ENCODE measurements around the gene TGFB2. TPM values are rescaled to one million over a fixed set of nuclear protein-coding genes. Genes with fewer than 3 reads are reported as not detected.

The TGFB2 gene
- total and polyA plus RNA-seq, 2 donors (not counting 3 experiments of a cell fraction or from before 2014, with no cell fraction given), result 21.2 to 43.5 TPM

DNA sequence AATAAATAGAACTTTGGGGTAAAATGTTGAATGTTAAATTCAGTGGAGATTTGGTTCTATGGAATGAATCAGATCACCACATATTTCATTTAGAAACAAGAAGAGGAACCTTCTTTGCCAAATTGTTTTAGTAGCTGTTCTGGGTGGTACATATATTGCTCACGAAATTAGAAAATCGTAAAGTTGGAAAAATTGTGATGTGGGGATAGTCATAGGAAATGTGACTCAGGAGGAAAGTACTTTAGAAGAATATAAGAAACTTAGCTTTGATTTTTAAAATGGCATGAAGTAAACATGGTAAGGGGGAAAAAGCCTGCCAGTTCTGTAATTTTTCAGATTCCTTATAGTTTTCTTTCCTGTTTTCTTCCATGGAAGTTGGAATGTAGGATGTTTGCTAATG lies 32.6 kb upstream of the TGFB2 start:
- no peaks in the 10 kb centered on the region for H3K36me3 ChIP-seq (ENCODE audit: control insufficient read depth in 2 of 2, extremely low read depth in 1 of 2, insufficient read depth in 2 of 2, low read length in 2 of 2)
- peak overlapping the region; percentile 83 for H3K9ac ChIP-seq (replicated peaks; ENCODE audit: extremely low read depth, insufficient read depth, low read length)
- DNase-seq (ENCODE audit: low read depth, low spot score), result peak; percentile 74
- peak overlapping the region in 1 of 3 experiments; percentile 76 for H3K4me3 ChIP-seq (replicated peaks in 1 of 3; ENCODE audit: insufficient read depth in 1 of 3, low read depth in 1 of 3, low read length in 3 of 3)
- H3K4me1 ChIP-seq (ENCODE audit: control insufficient read depth, extremely low read depth, insufficient read depth, low read length), result peaks cover 20% of the 10 kb centered on the region
- no peaks in the 10 kb centered on the region for H4K20me1 ChIP-seq (replicated peaks; ENCODE audit: control insufficient read depth, extremely low read depth, insufficient read depth, low read length)
- peaks cover 9% of the 10 kb centered on the region for H3K79me2 ChIP-seq (ENCODE audit: control insufficient read depth, insufficient read depth, low read length)
- peak; percentile 24 for FAIRE-seq
- no TSS peak for BruUV-seq (replicated peaks)
- no peaks in the 10 kb centered on the region for H3K9me1 ChIP-seq (replicated peaks; ENCODE audit: control insufficient read depth, extremely low read depth, insufficient read depth, low read length)
- ChIA-PET CTCF (interaction anchor here (0.9 to 2.0 kb wide), 4 partner anchors 9 to 17 kb away, joined by 4 to 16 read pairs (median 8); no protein-coding TSS in a partner anchor), POLR2A (no interaction called here)
- dilution Hi-C loops (cut with MboI; ENCODE audit: extremely low pct_ligation_motif_present, low sequenced_read_pairs) (no loop called here), intact Hi-C loops (cut with micrococcal nuclease) (loop anchor here (10.0 kb wide), 1 partner anchor 872 kb away; no protein-coding TSS in a partner anchor)
- no peaks in the 10 kb centered on the region for H3K27me3 ChIP-seq (ENCODE audit: control insufficient read depth in 2 of 2, insufficient read depth in 2 of 2, low read length in 2 of 2)
- peak overlapping the region; percentile 50 for H2AFZ ChIP-seq (ENCODE audit: low read depth, low read length)
- H3K4me2 ChIP-seq (ENCODE audit: insufficient read depth, low read length), result peak overlapping the region; percentile 82
- no peaks in the 10 kb centered on the region for H3K9me3 ChIP-seq (replicated peaks; ENCODE audit: control insufficient read depth, insufficient read depth, low read length)
- TF ChIP-seq MYC (IDR thresholded peaks at IDR 0.05; ENCODE audit: low read depth, low read length), result no peak
- TF ChIP-seq POLR2A (IDR thresholded peaks at IDR 0.05; ENCODE audit: low read depth, low read length), result no peak
- TF ChIP-seq POLR2AphosphoS5 (IDR thresholded peaks at IDR 0.05; ENCODE audit: insufficient read depth, low read depth, low read length), result no peak
- peak; percentile 44 for TF ChIP-seq JUN (IDR thresholded peaks at IDR 0.05; ENCODE audit: borderline replicate concordance, insufficient read depth, insufficient read length, low read depth)
- TF ChIP-seq EZH2 (IDR thresholded peaks at IDR 0.05; ENCODE audit: borderline replicate concordance, low read depth, low read length, severe bottlenecking), result no peak
- TF ChIP-seq FOS (IDR thresholded peaks at IDR 0.05; ENCODE audit: borderline replicate concordance, insufficient read depth, low read length), result peak; percentile 80
- H3K27ac ChIP-seq (ENCODE audit: insufficient read depth, low read depth, low read length), result peak overlapping the region; percentile 84

DNA sequence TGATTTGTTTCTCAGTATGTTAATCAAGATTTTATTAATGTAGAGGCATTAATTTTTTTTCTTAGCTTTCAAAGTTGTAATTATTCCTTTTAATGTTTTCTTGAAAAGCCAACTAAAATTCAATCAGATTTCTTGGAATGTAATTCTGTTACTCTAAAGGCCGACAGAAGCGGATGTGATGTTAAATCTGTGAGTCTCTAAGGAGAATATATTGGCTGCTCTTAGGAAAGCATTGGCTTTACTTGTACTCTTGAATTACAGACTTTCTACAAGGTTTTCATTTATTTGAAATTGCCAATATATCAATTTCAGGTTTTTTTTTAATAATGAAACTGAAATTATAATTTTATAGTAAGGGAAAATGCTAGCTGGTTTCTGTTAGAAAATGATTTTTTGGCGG lies 30.8 kb upstream of the TGFB2 start:
- DNase-seq (ENCODE audit: low read depth, low spot score) (no peak), FAIRE-seq (no peak)
- ChIA-PET POLR2A (no interaction called here), CTCF (interaction anchor here (0.8 to 1.5 kb wide), 4 partner anchors 8 to 15 kb away, joined by 3 to 9 read pairs (median 4); no protein-coding TSS in a partner anchor)
- no peaks in the 10 kb centered on the region for H3K9me1 ChIP-seq (replicated peaks; ENCODE audit: control insufficient read depth, extremely low read depth, insufficient read depth, low read length)
- H3K79me2 ChIP-seq (ENCODE audit: control insufficient read depth, insufficient read depth, low read length), result peaks cover 9% of the 10 kb centered on the region
- H3K4me3 ChIP-seq (replicated peaks in 1 of 3; ENCODE audit: insufficient read depth in 1 of 3, low read depth in 1 of 3, low read length in 3 of 3), result peak overlapping the region in 1 of 3 experiments; percentile 15
- H4K20me1 ChIP-seq (replicated peaks; ENCODE audit: control insufficient read depth, extremely low read depth, insufficient read depth, low read length), result no peaks in the 10 kb centered on the region
- TF ChIP-seq EZH2 (IDR thresholded peaks at IDR 0.05; ENCODE audit: borderline replicate concordance, low read depth, low read length, severe bottlenecking) (no peak), GATA2 (IDR thresholded peaks at IDR 0.05; ENCODE audit: insufficient read depth, insufficient read length, low read depth, low read length) (no peak), POLR2AphosphoS5 (IDR thresholded peaks at IDR 0.05; ENCODE audit: insufficient read depth, low read depth, low read length) (no peak), JUN (IDR thresholded peaks at IDR 0.05; ENCODE audit: borderline replicate concordance, insufficient read depth, insufficient read length, low read depth) (no peak), FOS (IDR thresholded peaks at IDR 0.05; ENCODE audit: borderline replicate concordance, insufficient read depth, low read length) (no peak), MYC (IDR thresholded peaks at IDR 0.05; ENCODE audit: low read depth, low read length) (no peak), POLR2A (IDR thresholded peaks at IDR 0.05; ENCODE audit: low read depth, low read length) (no peak)
- TF ChIP-seq, protein P1, sequence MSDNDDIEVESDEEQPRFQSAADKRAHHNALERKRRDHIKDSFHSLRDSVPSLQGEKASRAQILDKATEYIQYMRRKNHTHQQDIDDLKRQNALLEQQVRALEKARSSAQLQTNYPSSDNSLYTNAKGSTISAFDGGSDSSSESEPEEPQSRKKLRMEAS (IDR thresholded peaks at IDR 0.05; ENCODE audit: insufficient read depth, insufficient read length), result no peak
- TF ChIP-seq, protein P2, sequence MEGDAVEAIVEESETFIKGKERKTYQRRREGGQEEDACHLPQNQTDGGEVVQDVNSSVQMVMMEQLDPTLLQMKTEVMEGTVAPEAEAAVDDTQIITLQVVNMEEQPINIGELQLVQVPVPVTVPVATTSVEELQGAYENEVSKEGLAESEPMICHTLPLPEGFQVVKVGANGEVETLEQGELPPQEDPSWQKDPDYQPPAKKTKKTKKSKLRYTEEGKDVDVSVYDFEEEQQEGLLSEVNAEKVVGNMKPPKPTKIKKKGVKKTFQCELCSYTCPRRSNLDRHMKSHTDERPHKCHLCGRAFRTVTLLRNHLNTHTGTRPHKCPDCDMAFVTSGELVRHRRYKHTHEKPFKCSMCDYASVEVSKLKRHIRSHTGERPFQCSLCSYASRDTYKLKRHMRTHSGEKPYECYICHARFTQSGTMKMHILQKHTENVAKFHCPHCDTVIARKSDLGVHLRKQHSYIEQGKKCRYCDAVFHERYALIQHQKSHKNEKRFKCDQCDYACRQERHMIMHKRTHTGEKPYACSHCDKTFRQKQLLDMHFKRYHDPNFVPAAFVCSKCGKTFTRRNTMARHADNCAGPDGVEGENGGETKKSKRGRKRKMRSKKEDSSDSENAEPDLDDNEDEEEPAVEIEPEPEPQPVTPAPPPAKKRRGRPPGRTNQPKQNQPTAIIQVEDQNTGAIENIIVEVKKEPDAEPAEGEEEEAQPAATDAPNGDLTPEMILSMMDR (IDR thresholded peaks at IDR 0.05; ENCODE audit: extremely low read depth in 1 of 2, insufficient read depth in 1 of 2, low read depth in 1 of 2, low read length in 2 of 2), result no peak
- no TSS peak for BruUV-seq (replicated peaks)
- H3K27me3 ChIP-seq (ENCODE audit: control insufficient read depth in 2 of 2, insufficient read depth in 2 of 2, low read length in 2 of 2), result no peaks in the 10 kb centered on the region
- no peaks in the 10 kb centered on the region for H3K36me3 ChIP-seq (ENCODE audit: control insufficient read depth in 2 of 2, extremely low read depth in 1 of 2, insufficient read depth in 2 of 2, low read length in 2 of 2)
- peaks cover 20% of the 10 kb centered on the region for H3K4me1 ChIP-seq (ENCODE audit: control insufficient read depth, extremely low read depth, insufficient read depth, low read length)
- intact Hi-C loops (cut with micrococcal nuclease), result loop anchor here (10.0 kb wide), 1 partner anchor 870 kb away; no protein-coding TSS in a partner anchor
- H3K27ac ChIP-seq (ENCODE audit: insufficient read depth, low read depth, low read length), result no peak overlapping the region
- no peaks in the 10 kb centered on the region for H3K9me3 ChIP-seq (replicated peaks; ENCODE audit: control insufficient read depth, insufficient read depth, low read length)
- H2AFZ ChIP-seq (ENCODE audit: low read depth, low read length), result no peak overlapping the region
- H3K9ac ChIP-seq (replicated peaks; ENCODE audit: extremely low read depth, insufficient read depth, low read length), result no peak overlapping the region
- H3K4me2 ChIP-seq (ENCODE audit: insufficient read depth, low read length), result peak overlapping the region; percentile 82
- dilution Hi-C loops (cut with MboI; ENCODE audit: extremely low pct_ligation_motif_present, low sequenced_read_pairs), result no loop called here
